Progenitor cell of endocrine pancreas (in vitro differentiated cells): ENCODE results near the gene OTOGL. TPM values are rescaled to one million over a fixed set of nuclear protein-coding genes. Genes with fewer than 3 reads are reported as not detected.

Experiments used
- DNase-seq: peaks from one replicate; pipeline ENCODE4 v3.0.0; 2021; ENCODE audit warnings: low spot score; ENCODE audit not compliant: unreplicated experiment
- H3K27ac Mint-ChIP-seq: 2 replicates; pipeline ENCODE4 v1.8.0; 2021; ENCODE audit warnings: mild to moderate bottlenecking, moderate library complexity, mixed read lengths
- H3K27me3 Mint-ChIP-seq: 2 replicates; pipeline ENCODE4 v1.8.0; 2021; ENCODE audit warnings: mixed read lengths
- H3K36me3 Mint-ChIP-seq: 2 replicates; pipeline ENCODE4 v1.8.0; 2022; ENCODE audit warnings: mixed read lengths; ENCODE audit not compliant: insufficient read depth
- H3K4me1 Mint-ChIP-seq: 2 replicates; pipeline ENCODE4 v1.8.0; 2021; ENCODE audit warnings: low read depth, mixed read lengths
- H3K4me3 Mint-ChIP-seq: 2 replicates; pipeline ENCODE4 v1.8.0; 2021; ENCODE audit warnings: low read depth, mild to moderate bottlenecking, moderate library complexity, mixed read lengths
- H3K9me3 Mint-ChIP-seq: 2 replicates; pipeline ENCODE4 v1.8.0; 2021; ENCODE audit warnings: low read depth, mixed read lengths
- CTCF ChIP-seq: fragments of 200-600 bp; sonication (generic); IDR thresholded peaks from one replicate; pipeline ENCODE4 v1.5.0; 2021; ENCODE audit warnings: antibody characterized with exemption, mild to moderate bottlenecking; ENCODE audit not compliant: unreplicated experiment
- total RNA-seq: library from RNA; stranded (reverse); gene quantifications from 2 replicates; pipeline ENCODE4 v1.2.1, GENCODE V29; 2021

Gene OTOGL
- total RNA-seq, 1 donor from 2014 or later, result 0.31 TPM

GRCh38 chr12:80230068-80230467, 130.7 kb downstream of the OTOGL start:
- H3K9me3 Mint-ChIP-seq, result no peaks in the 10 kb centered on the region
- no peak for TF ChIP-seq CTCF
- no peak overlapping the region for H3K27ac Mint-ChIP-seq
- no peak overlapping the region for H3K4me3 Mint-ChIP-seq
- no peaks in the 10 kb centered on the region for H3K36me3 Mint-ChIP-seq
- peaks cover 5% of the 10 kb centered on the region for H3K27me3 Mint-ChIP-seq
- H3K4me1 Mint-ChIP-seq, result peaks cover 14% of the 10 kb centered on the region
- no peak for DNase-seq

GRCh38 chr12:80232837-80233236, 133.5 kb downstream of the OTOGL start:
- Mint-ChIP-seq H3K9me3 (no peaks in the 10 kb centered on the region), H3K27ac (no peak overlapping the region), H3K36me3 (no peaks in the 10 kb centered on the region), H3K4me3 (no peak overlapping the region), H3K27me3 (peaks cover 9% of the 10 kb centered on the region), H3K4me1 (peaks cover 7% of the 10 kb centered on the region)
- no peak for TF ChIP-seq CTCF
- no peak for DNase-seq

- H3K4me3 Mint-ChIP-seq, result no peak overlapping the region
- H3K27ac Mint-ChIP-seq, result no peak overlapping the region
- DNase-seq, result no peak
- no peaks in the 10 kb centered on the region for H3K36me3 Mint-ChIP-seq
- TF ChIP-seq CTCF, result no peak
- H3K9me3 Mint-ChIP-seq, result no peaks in the 10 kb centered on the region
- H3K4me1 Mint-ChIP-seq, result peaks cover 7% of the 10 kb centered on the region
- peaks cover 9% of the 10 kb centered on the region for H3K27me3 Mint-ChIP-seq
Measured at GRCh38 chr12:80233926-80234325, 134.6 kb downstream of the OTOGL start.

GRCh38 chr12:80234667-80235066, 135.3 kb downstream of the OTOGL start:
- Mint-ChIP-seq H3K4me3 (no peak overlapping the region), H3K27ac (no peak overlapping the region), H3K27me3 (peaks cover 7% of the 10 kb centered on the region), H3K4me1 (peaks cover 6% of the 10 kb centered on the region), H3K9me3 (no peaks in the 10 kb centered on the region), H3K36me3 (no peaks in the 10 kb centered on the region)
- TF ChIP-seq CTCF, result no peak
- DNase-seq, result no peak

GRCh38 chr12:80235944-80236343, 136.6 kb downstream of the OTOGL start:
- TF ChIP-seq CTCF, result no peak
- Mint-ChIP-seq H3K4me3 (no peak overlapping the region), H3K36me3 (no peaks in the 10 kb centered on the region), H3K4me1 (no peaks in the 10 kb centered on the region), H3K27ac (no peak overlapping the region), H3K9me3 (no peaks in the 10 kb centered on the region), H3K27me3 (peaks cover 7% of the 10 kb centered on the region)
- DNase-seq, result no peak
